GM19238 (cell line): ENCODE measurements around the gene NUDCD3.
A peak's percentile ranks its signal among the peaks of the same experiment; 100 is the strongest.

Source experiments
- DNase-seq: peaks from one replicate; pipeline ENCODE4 v3.0.0; 2011; ENCODE audit warnings: low spot score; ENCODE audit not compliant: insufficient read length

The NUDCD3 gene

GRCh38 chr7:44384586-44385433 is 105.6 kb downstream of the NUDCD3 start:
- DNase-seq: no peak

GRCh38 chr7:44383566-44383965 is 106.9 kb downstream of the NUDCD3 start:
- no peak for DNase-seq

- DNase-seq: no peak
These were observed 107.8 kb downstream of the NUDCD3 start for GRCh38 chr7:44382459-44383265.

GRCh38 chr7:44381494-44382220 is 108.8 kb downstream of the NUDCD3 start:
- no peak for DNase-seq

GRCh38 chr7:44380831-44381493 is 109.5 kb downstream of the NUDCD3 start:
- no peak for DNase-seq

GRCh38 chr7:44380189-44380830 is 110.1 kb downstream of the NUDCD3 start:
- DNase-seq: no peak

GRCh38 chr7:44379366-44380188 is 110.9 kb downstream of the NUDCD3 start:
- DNase-seq: no peak

- DNase-seq: no peak
These were observed 111.7 kb downstream of the NUDCD3 start for GRCh38 chr7:44378744-44379143.

GRCh38 chr7:44377681-44378421 is 112.6 kb downstream of the NUDCD3 start:
- peak; percentile 37 for DNase-seq

- no peak for DNase-seq
These were observed 113.4 kb downstream of the NUDCD3 start for GRCh38 chr7:44377134-44377463.

- no peak for DNase-seq
These were observed 113.9 kb downstream of the NUDCD3 start for GRCh38 chr7:44376429-44377133.

GRCh38 chr7:44375926-44376342 is 114.5 kb downstream of the NUDCD3 start:
- DNase-seq: no peak

- DNase-seq: no peak
These were observed 115.2 kb downstream of the NUDCD3 start for GRCh38 chr7:44375236-44375699.

- no peak for DNase-seq
These were observed 116.3 kb downstream of the NUDCD3 start for GRCh38 chr7:44374007-44374763.

- DNase-seq: no peak
These were observed 117.1 kb downstream of the NUDCD3 start for GRCh38 chr7:44373418-44373740.

- DNase-seq: no peak
These were observed 117.7 kb downstream of the NUDCD3 start for GRCh38 chr7:44372560-44373417.

GRCh38 chr7:44368885-44369284 is 121.6 kb downstream of the NUDCD3 start:
- DNase-seq: no peak
